H9 (cell line): ENCODE data around the gene ARHGAP26. TPM values are rescaled to one million over a fixed set of nuclear protein-coding genes. Genes with fewer than 3 reads are reported as not detected.

Experiments used
- DNase-seq: peaks from one replicate; pipeline ENCODE4 v3.0.0-alpha.2; 2017
- H2AFZ ChIP-seq: one replicate; pipeline ENCODE4 v1.6.1; 2013; ENCODE audit warnings: mild to moderate bottlenecking, low read length, control low read depth, moderate library complexity
- H2AK5ac ChIP-seq: 2 replicates; pipeline ENCODE4 v1.6.1; 2013; ENCODE audit warnings: low read length, control low read depth, mixed read lengths; ENCODE audit not compliant: insufficient read length
- H2BK120ac ChIP-seq: one replicate; pipeline ENCODE4 v1.6.1; 2013; ENCODE audit warnings: low read depth, mild to moderate bottlenecking, low read length, control low read depth, inconsistent platforms; ENCODE audit not compliant: poor library complexity, severe bottlenecking
- H2BK12ac ChIP-seq: 2 replicates; pipeline ENCODE4 v1.6.1; 2013; ENCODE audit warnings: low read length, control low read depth, mixed read lengths, low read depth; ENCODE audit not compliant: insufficient read length
- H2BK15ac ChIP-seq: 2 replicates; pipeline ENCODE4 v1.6.1; 2013; ENCODE audit warnings: low read depth, low read length, control low read depth
- H2BK20ac ChIP-seq: one replicate; pipeline ENCODE4 v1.6.1; 2013; ENCODE audit warnings: low read depth, mild to moderate bottlenecking, low read length, control low read depth, inconsistent platforms; ENCODE audit not compliant: poor library complexity, severe bottlenecking
- H2BK5ac ChIP-seq: 2 replicates; pipeline ENCODE4 v1.6.1; 2013; ENCODE audit warnings: low read length, control low read depth, mixed read lengths; ENCODE audit not compliant: insufficient read length
- H3K14ac ChIP-seq: 2 replicates; pipeline ENCODE4 v1.6.1; 2013; ENCODE audit warnings: low read length, control low read depth; ENCODE audit not compliant: insufficient read depth
- H3K18ac ChIP-seq: 2 replicates; pipeline ENCODE4 v1.6.1; 2013; ENCODE audit warnings: low read depth, mild to moderate bottlenecking, mixed read lengths, low read length, control low read depth; ENCODE audit not compliant: insufficient read length
- H3K23ac ChIP-seq: 2 replicates; pipeline ENCODE4 v1.6.1; 2013; ENCODE audit warnings: low read length, control low read depth, mixed read lengths, low read depth; ENCODE audit not compliant: insufficient read length
- H3K23me2 ChIP-seq: 2 replicates; pipeline ENCODE4 v1.6.1; 2013; ENCODE audit warnings: low read depth, mild to moderate bottlenecking, mixed read lengths, low read length, control low read depth; ENCODE audit not compliant: insufficient read length, poor library complexity, severe bottlenecking
- H3K27ac ChIP-seq: 2 replicates; pipeline ENCODE4 v1.5.1; 2013; ENCODE audit warnings: low read length, control low read depth, mixed read lengths, low read depth; ENCODE audit not compliant: insufficient read length
- H3K27me3 ChIP-seq: 2 replicates; pipeline ENCODE4 v1.6.1; 2013; ENCODE audit warnings: low read length, control low read depth, inconsistent platforms; ENCODE audit not compliant: insufficient read depth
- H3K4ac ChIP-seq: 2 replicates; pipeline ENCODE4 v1.6.1; 2013; ENCODE audit warnings: low read depth, mild to moderate bottlenecking, control low read depth, inconsistent platforms, low read length, moderate library complexity
- H3K4me1 ChIP-seq: 2 replicates; pipeline ENCODE4 v1.6.1; 2013; ENCODE audit warnings: low read length, control low read depth, inconsistent platforms; ENCODE audit not compliant: insufficient read depth
- H3K4me2 ChIP-seq: 2 replicates; pipeline ENCODE4 v1.6.1; 2013; ENCODE audit warnings: low read length, control low read depth, mixed read lengths; ENCODE audit not compliant: insufficient read length, insufficient read depth
- H3K56ac ChIP-seq: 2 replicates; pipeline ENCODE4 v1.6.1; 2013; ENCODE audit warnings: low read depth, mild to moderate bottlenecking, mixed read lengths, low read length, control low read depth; ENCODE audit not compliant: insufficient read length
- H3K79me1 ChIP-seq: 2 replicates; pipeline ENCODE4 v1.6.1; 2013; ENCODE audit warnings: low read depth, mild to moderate bottlenecking, moderate library complexity, low read length, control low read depth, inconsistent platforms; ENCODE audit not compliant: insufficient read depth, poor library complexity, severe bottlenecking
- H3K79me2 ChIP-seq: 2 replicates; pipeline ENCODE4 v1.6.1; 2013; ENCODE audit warnings: low read length, control low read depth, inconsistent platforms; ENCODE audit not compliant: insufficient read depth
- H3K9ac ChIP-seq: 2 replicates; pipeline ENCODE4 v1.6.1; 2013; ENCODE audit warnings: low read length, control low read depth, mixed read lengths; ENCODE audit not compliant: insufficient read length; ENCODE audit errors: extremely low read depth
- H3K9me3 ChIP-seq: one replicate; pipeline ENCODE4 v1.6.1; 2013; ENCODE audit warnings: low read depth, low read length, inconsistent platforms; ENCODE audit not compliant: control insufficient read depth
- H3T11ph ChIP-seq: one replicate; pipeline ENCODE4 v1.6.1; 2013; ENCODE audit warnings: mild to moderate bottlenecking, low read length, control low read depth, inconsistent platforms
- H4K20me1 ChIP-seq: one replicate; pipeline ENCODE4 v1.6.1; 2013; ENCODE audit not compliant: control insufficient read depth, insufficient read length, insufficient read depth
- H4K5ac ChIP-seq: 2 replicates; pipeline ENCODE4 v1.6.1; 2013; ENCODE audit warnings: low read depth, mild to moderate bottlenecking, mixed read lengths, low read length, control low read depth; ENCODE audit not compliant: insufficient read length
- H4K8ac ChIP-seq: replicated peaks from 2 replicates; pipeline ENCODE4 v1.6.1; 2013; ENCODE audit warnings: low read length, control low read depth, mixed read lengths, low read depth; ENCODE audit not compliant: insufficient read length
- H4K91ac ChIP-seq: 2 replicates; pipeline ENCODE4 v1.6.1; 2013; ENCODE audit warnings: low read depth, mild to moderate bottlenecking, moderate library complexity, mixed read lengths, low read length, control low read depth; ENCODE audit not compliant: insufficient read length
- H3K27ac Mint-ChIP-seq, 3 experiments: 2 replicates in 2 of 3; 3 replicates in 1 of 3; pipeline ENCODE4 v1.8.0; 2020 to 2021; ENCODE audit warnings: mixed read lengths in 3 of 3, mild to moderate bottlenecking in 1 of 3, moderate library complexity in 1 of 3
- H3K27me3 Mint-ChIP-seq: 2 replicates; pipeline ENCODE4 v1.8.0; 2021; ENCODE audit warnings: low read depth, mild to moderate bottlenecking, moderate library complexity, mixed read lengths
- H3K36me3 Mint-ChIP-seq, 3 experiments: 2 replicates in 2 of 3; 3 replicates in 1 of 3; pipeline ENCODE4 v1.8.0; 2020 to 2021; ENCODE audit warnings: low read depth in 3 of 3, mixed read lengths in 3 of 3; ENCODE audit not compliant: insufficient read depth in 1 of 3
- H3K4me1 Mint-ChIP-seq, 2 experiments: 2 replicates each; pipeline ENCODE4 v1.8.0; 2020; ENCODE audit warnings: mixed read lengths in 2 of 2
- H3K4me3 Mint-ChIP-seq, 2 experiments: 2 replicates in 1 of 2; 3 replicates in 1 of 2; pipeline ENCODE4 v1.8.0; 2020 to 2021; ENCODE audit warnings: mild to moderate bottlenecking in 2 of 2, mixed read lengths in 2 of 2, moderate library complexity in 1 of 2
- H3K9me3 Mint-ChIP-seq, 2 experiments: 2 replicates in 1 of 2; 3 replicates in 1 of 2; pipeline ENCODE4 v1.8.0; 2020; ENCODE audit warnings: mild to moderate bottlenecking in 2 of 2, mixed read lengths in 2 of 2, moderate library complexity in 1 of 2
- WGBS: extraction: QIAGEN DNeasy Blood & Tissue Kit; methylation state at CpG from one replicate; pipeline ENCODE4 v1.1.7; 2013; ENCODE audit warnings: missing lambda C conversion rate, low lambda C conversion rate, mixed read lengths; ENCODE audit not compliant: insufficient read length; ENCODE audit errors: extremely low coverage; 5-methylcytosine and 5-hydroxymethylcytosine counted together
- total RNA-seq: library from RNA; stranded (reverse); gene quantifications from 2 replicates; pipeline ENCODE4 v1.2.1, GENCODE V29; 2021
- TF ChIP-seq, protein P1 (sequence below): fragments of 200-600 bp; sonication (generic); conservative IDR thresholded peaks from 3 replicates; pipeline ENCODE4 v1.8.0; 2021; ENCODE audit warnings: antibody characterized with exemption, mild to moderate bottlenecking

The ARHGAP26 gene
- total RNA-seq, 1 experiment from 2014 or later = 13.8 TPM

DNA sequence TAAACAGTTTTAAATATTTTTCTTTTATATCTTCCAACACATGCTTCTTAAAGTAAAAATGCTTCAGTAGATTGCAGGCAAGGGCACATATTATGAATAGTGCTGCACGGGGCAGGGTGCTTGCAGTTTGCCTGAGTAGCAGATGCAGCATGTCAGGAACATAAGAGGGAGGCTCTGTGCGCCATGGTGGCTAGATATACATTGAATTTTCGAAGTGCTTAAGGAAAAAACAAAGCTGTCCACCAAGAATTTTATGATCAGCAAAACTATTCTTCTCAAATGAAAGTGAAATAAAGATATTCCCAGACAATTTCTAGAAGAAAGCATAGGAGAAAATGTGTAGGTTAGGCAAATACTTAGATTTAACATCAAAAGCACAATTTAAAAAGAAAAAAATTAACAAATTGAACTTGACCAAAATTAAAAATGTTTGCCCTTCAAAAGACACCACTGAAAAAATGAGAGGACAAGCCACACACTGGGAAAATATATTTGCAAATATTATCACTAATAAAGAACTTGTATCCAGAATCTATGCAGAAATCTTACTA lies 420.2 kb downstream of the ARHGAP26 start:
- no peaks in the 10 kb centered on the region for H3K27me3 Mint-ChIP-seq
- H3K9me3 Mint-ChIP-seq = no peaks in the 10 kb centered on the region
- Histone ChIP-seq H4K5ac (no peak overlapping the region), H3K9ac (no peak overlapping the region), H2AK5ac (no peak overlapping the region), H3T11ph (no peak overlapping the region), H4K91ac (no peak overlapping the region), H2BK120ac (no peak overlapping the region), H2BK20ac (no peak overlapping the region), H3K4ac (no peak overlapping the region), H3K9me3 (no peaks in the 10 kb centered on the region), H3K79me1 (no peaks in the 10 kb centered on the region), H2AFZ (no peak overlapping the region), H4K8ac (no peak overlapping the region), H3K27me3 (no peaks in the 10 kb centered on the region), H3K79me2 (no peaks in the 10 kb centered on the region), H4K20me1 (no peaks in the 10 kb centered on the region), H3K14ac (no peak overlapping the region), H3K18ac (no peak overlapping the region), H2BK12ac (no peak overlapping the region), H3K4me1 (no peaks in the 10 kb centered on the region), H3K23ac (no peak overlapping the region), H3K4me2 (no peak overlapping the region), H3K27ac (no peak overlapping the region), H3K56ac (no peak overlapping the region), H2BK15ac (no peak overlapping the region), H2BK5ac (no peak overlapping the region), H3K23me2 (no peaks in the 10 kb centered on the region)
- H3K4me1 Mint-ChIP-seq = peaks cover 4 to 5% of the 10 kb centered on the region in 2 experiments
- no peaks in the 10 kb centered on the region; a peak in 1 of 7 replicates for H3K36me3 Mint-ChIP-seq
- TF ChIP-seq, protein P1, sequence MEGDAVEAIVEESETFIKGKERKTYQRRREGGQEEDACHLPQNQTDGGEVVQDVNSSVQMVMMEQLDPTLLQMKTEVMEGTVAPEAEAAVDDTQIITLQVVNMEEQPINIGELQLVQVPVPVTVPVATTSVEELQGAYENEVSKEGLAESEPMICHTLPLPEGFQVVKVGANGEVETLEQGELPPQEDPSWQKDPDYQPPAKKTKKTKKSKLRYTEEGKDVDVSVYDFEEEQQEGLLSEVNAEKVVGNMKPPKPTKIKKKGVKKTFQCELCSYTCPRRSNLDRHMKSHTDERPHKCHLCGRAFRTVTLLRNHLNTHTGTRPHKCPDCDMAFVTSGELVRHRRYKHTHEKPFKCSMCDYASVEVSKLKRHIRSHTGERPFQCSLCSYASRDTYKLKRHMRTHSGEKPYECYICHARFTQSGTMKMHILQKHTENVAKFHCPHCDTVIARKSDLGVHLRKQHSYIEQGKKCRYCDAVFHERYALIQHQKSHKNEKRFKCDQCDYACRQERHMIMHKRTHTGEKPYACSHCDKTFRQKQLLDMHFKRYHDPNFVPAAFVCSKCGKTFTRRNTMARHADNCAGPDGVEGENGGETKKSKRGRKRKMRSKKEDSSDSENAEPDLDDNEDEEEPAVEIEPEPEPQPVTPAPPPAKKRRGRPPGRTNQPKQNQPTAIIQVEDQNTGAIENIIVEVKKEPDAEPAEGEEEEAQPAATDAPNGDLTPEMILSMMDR = no peak
- H3K4me3 Mint-ChIP-seq = no peak overlapping the region
- no peak overlapping the region for H3K27ac Mint-ChIP-seq
- DNase-seq = no peak
- WGBS = no CpG with 5 or more reads among the region's 3 CpGs
